ENCODE results near the gene ASPG. TPM values are rescaled to one million over a fixed set of nuclear protein-coding genes. Genes with fewer than 3 reads are reported as not detected.

ASPG gene
- polyA plus RNA-seq, 1 donor (not counting 4 experiments of a cell fraction or from before 2014, with no cell fraction given) = 0.10 TPM

GRCh38 chr14:104039214-104039613, 46.3 kb upstream of the ASPG start:
- Histone ChIP-seq H3K36me3 (ENCODE audit: control insufficient read depth in 2 of 2, extremely low read depth in 1 of 2, insufficient read depth in 2 of 2, low read length in 2 of 2) (no peaks in the 10 kb centered on the region), H3K9me1 (ENCODE audit: control insufficient read depth, extremely low read depth, insufficient read depth, low read length) (no peaks in the 10 kb centered on the region), H3K9ac (ENCODE audit: control insufficient read depth, extremely low read depth, insufficient read depth, low read length) (no peak overlapping the region), H2AFZ (ENCODE audit: control insufficient read depth, low read length) (no peak overlapping the region), H3K4me1 (ENCODE audit: control insufficient read depth, extremely low read depth, insufficient read depth, low read length) (no peaks in the 10 kb centered on the region), H3K27ac (ENCODE audit: control insufficient read depth, insufficient read depth, low read length) (no peak overlapping the region), H4K20me1 (ENCODE audit: control insufficient read depth, extremely low read depth, insufficient read depth, low read length) (no peaks in the 10 kb centered on the region), H3K4me2 (ENCODE audit: control insufficient read depth, extremely low read depth, insufficient read depth, low read depth, low read length) (no peak overlapping the region), H3K4me3 (ENCODE audit: control insufficient read depth in 2 of 3, extremely low read depth in 1 of 3, insufficient read depth in 2 of 3, low read depth in 1 of 3, low read length in 3 of 3) (no peak overlapping the region), H3K9me3 (ENCODE audit: control insufficient read depth, low read depth, low read length) (no peaks in the 10 kb centered on the region), H3K27me3 (ENCODE audit: control insufficient read depth, extremely low read depth, insufficient read depth, low read length) (peaks cover 8% of the 10 kb centered on the region), H3K79me2 (ENCODE audit: control insufficient read depth, insufficient read depth, low read length) (no peaks in the 10 kb centered on the region)
- no peak for FAIRE-seq
- TF ChIP-seq, protein P1, sequence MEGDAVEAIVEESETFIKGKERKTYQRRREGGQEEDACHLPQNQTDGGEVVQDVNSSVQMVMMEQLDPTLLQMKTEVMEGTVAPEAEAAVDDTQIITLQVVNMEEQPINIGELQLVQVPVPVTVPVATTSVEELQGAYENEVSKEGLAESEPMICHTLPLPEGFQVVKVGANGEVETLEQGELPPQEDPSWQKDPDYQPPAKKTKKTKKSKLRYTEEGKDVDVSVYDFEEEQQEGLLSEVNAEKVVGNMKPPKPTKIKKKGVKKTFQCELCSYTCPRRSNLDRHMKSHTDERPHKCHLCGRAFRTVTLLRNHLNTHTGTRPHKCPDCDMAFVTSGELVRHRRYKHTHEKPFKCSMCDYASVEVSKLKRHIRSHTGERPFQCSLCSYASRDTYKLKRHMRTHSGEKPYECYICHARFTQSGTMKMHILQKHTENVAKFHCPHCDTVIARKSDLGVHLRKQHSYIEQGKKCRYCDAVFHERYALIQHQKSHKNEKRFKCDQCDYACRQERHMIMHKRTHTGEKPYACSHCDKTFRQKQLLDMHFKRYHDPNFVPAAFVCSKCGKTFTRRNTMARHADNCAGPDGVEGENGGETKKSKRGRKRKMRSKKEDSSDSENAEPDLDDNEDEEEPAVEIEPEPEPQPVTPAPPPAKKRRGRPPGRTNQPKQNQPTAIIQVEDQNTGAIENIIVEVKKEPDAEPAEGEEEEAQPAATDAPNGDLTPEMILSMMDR (optimal IDR thresholded peaks at IDR 0.05 in 1 of 3, IDR thresholded peaks at IDR 0.05 in 1 of 3, conservative IDR thresholded peaks at IDR 0.05 in 1 of 3; ENCODE audit: extremely low read depth in 1 of 3, insufficient read depth in 2 of 3, low read length in 3 of 3) = no peak
- TF ChIP-seq EZH2 (IDR thresholded peaks at IDR 0.05; ENCODE audit: low read length) = no peak
- no peak for DNase-seq (ENCODE audit: low read depth, low spot score)
- dilution Hi-C loops (cut with MboI; ENCODE audit: extremely low pct_ligation_motif_present, low sequenced_read_pairs) = loop anchor here (25.0 kb wide), 1 partner anchor 98 kb away; the partner anchor contains the start of gene KIF26A

DNA sequence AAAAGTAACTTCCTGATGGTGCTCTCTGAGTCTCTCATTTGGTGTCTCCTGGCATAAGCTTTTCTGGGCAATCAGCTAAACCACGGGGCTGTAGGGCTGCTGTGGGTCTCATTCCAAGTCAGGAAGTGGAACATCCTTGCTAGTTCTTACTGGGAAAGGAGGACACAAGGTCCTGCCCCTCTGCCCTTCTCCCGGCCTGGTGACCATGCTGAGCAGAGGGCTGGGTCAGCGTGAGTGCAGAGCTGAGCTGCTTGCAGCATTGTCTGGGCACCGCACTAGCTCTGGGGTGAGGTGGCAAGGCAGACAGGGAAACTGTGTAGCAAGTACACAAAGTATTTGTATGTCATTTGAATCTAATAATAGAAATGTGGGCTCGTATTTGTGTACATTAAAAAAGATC, 45.0 kb upstream of the ASPG start:
- no peak for TF ChIP-seq EZH2 (IDR thresholded peaks at IDR 0.05; ENCODE audit: low read length)
- no peak for FAIRE-seq
- dilution Hi-C loops (cut with MboI; ENCODE audit: extremely low pct_ligation_motif_present, low sequenced_read_pairs) = loop anchor here (25.0 kb wide), 1 partner anchor 97 kb away; the partner anchor contains the start of gene KIF26A

More for the DNA sequence above, 45.0 kb upstream of the ASPG start:
- Histone ChIP-seq H3K4me1 (ENCODE audit: control insufficient read depth, extremely low read depth, insufficient read depth, low read length) (no peaks in the 10 kb centered on the region), H3K9me1 (ENCODE audit: control insufficient read depth, extremely low read depth, insufficient read depth, low read length) (no peaks in the 10 kb centered on the region), H3K27me3 (ENCODE audit: control insufficient read depth, extremely low read depth, insufficient read depth, low read length) (peaks cover 8% of the 10 kb centered on the region), H3K9me3 (ENCODE audit: control insufficient read depth, low read depth, low read length) (no peaks in the 10 kb centered on the region), H3K4me2 (ENCODE audit: control insufficient read depth, extremely low read depth, insufficient read depth, low read depth, low read length) (no peak overlapping the region), H3K79me2 (ENCODE audit: control insufficient read depth, insufficient read depth, low read length) (no peaks in the 10 kb centered on the region), H2AFZ (ENCODE audit: control insufficient read depth, low read length) (no peak overlapping the region), H3K27ac (ENCODE audit: control insufficient read depth, insufficient read depth, low read length) (no peak overlapping the region), H3K4me3 (ENCODE audit: control insufficient read depth in 2 of 3, extremely low read depth in 1 of 3, insufficient read depth in 2 of 3, low read depth in 1 of 3, low read length in 3 of 3) (no peak overlapping the region), H4K20me1 (ENCODE audit: control insufficient read depth, extremely low read depth, insufficient read depth, low read length) (no peaks in the 10 kb centered on the region), H3K36me3 (ENCODE audit: control insufficient read depth in 2 of 2, extremely low read depth in 1 of 2, insufficient read depth in 2 of 2, low read length in 2 of 2) (no peaks in the 10 kb centered on the region), H3K9ac (ENCODE audit: control insufficient read depth, extremely low read depth, insufficient read depth, low read length) (no peak overlapping the region)
- no peak for DNase-seq (ENCODE audit: low read depth, low spot score)

Measured in keratinocyte (primary cell).